K562 (cell line): ENCODE data around the gene ZBTB49. TPM values are rescaled to one million over a fixed set of nuclear protein-coding genes. Genes with fewer than 3 reads are reported as not detected.
A peak's percentile ranks its signal among the peaks of the same experiment; 100 is the strongest.

Experiments
- PCBP2 ChIP-seq: fragments of 200-400 bp; formaldehyde crosslinking; IDR thresholded peaks from 2 replicates; pipeline ENCODE4 v1.6.1; 2018; ENCODE audit warnings: low read length, low read depth, mild to moderate bottlenecking, moderate library complexity; ENCODE audit not compliant: poor library complexity, severe bottlenecking
- SREBF1 ChIP-seq: fragments of 150-350 bp; IDR thresholded peaks from 2 replicates; pipeline ENCODE4 v1.6.1; 2014; ENCODE audit warnings: antibody characterized with exemption, low read depth, low read length, borderline replicate concordance
- polyA plus RNA-seq, 8 experiments: library from polyadenylated mRNA; depleted of rRNA in 4 of 8; stranded (reverse) in 5 of 8; unstranded in 3 of 8; fragments of >200 nt; fragmentation: Nextera tagmentation in 2 of 8; fragmentation: Illumina TruSeq in 1 of 8; extraction: Ambion mirVana in 2 of 8; extraction: Trizol in 1 of 8; gene quantifications; 2 replicates each; pipeline versions ENCODE4 v1.2.1 to v1.2.3, GENCODE V29; 2011 to 2014; ENCODE audit warnings: inconsistent platforms in 1 of 8, missing spikeins in 1 of 8
- total RNA-seq, 7 experiments: library from RNA; depleted of rRNA in 6 of 7; stranded (reverse); fragments of >200 nt in 6 of 7; fragmentation: Illumina TruSeq in 2 of 7; extraction: Trizol in 2 of 7; gene quantifications; 2 replicates each; pipeline versions ENCODE4 v1.2.1 to v1.2.3, GENCODE V29; 2011 to 2021; ENCODE audit warnings: low replicate concordance in 1 of 7
- TF ChIP-seq, protein P1 (sequence below), 2 experiments: fragments of 450-650 bp in 1 of 2; sonication (generic) in 1 of 2; formaldehyde crosslinking in 1 of 2; IDR thresholded peaks; 2 replicates each; pipeline versions ENCODE4 v1.7.1 to v1.9.0; 2016 to 2022; ENCODE audit warnings: inconsistent platforms in 1 of 2, mild to moderate bottlenecking in 1 of 2, missing genetic modification reagents in 1 of 2
- TF ChIP-seq, protein P2 (sequence below): sonication (generic); formaldehyde crosslinking; IDR thresholded peaks from 2 replicates; pipeline ENCODE4 v1.5.0; 2020; ENCODE audit warnings: missing genetic modification reagents

Gene ZBTB49
- total and polyA plus RNA-seq, 9 of the 15 experiments (the other 6 are each of a cell fraction or from before 2014, with no cell fraction given), result 0.49 to 8.0 (median 4.2) TPM

DNA sequence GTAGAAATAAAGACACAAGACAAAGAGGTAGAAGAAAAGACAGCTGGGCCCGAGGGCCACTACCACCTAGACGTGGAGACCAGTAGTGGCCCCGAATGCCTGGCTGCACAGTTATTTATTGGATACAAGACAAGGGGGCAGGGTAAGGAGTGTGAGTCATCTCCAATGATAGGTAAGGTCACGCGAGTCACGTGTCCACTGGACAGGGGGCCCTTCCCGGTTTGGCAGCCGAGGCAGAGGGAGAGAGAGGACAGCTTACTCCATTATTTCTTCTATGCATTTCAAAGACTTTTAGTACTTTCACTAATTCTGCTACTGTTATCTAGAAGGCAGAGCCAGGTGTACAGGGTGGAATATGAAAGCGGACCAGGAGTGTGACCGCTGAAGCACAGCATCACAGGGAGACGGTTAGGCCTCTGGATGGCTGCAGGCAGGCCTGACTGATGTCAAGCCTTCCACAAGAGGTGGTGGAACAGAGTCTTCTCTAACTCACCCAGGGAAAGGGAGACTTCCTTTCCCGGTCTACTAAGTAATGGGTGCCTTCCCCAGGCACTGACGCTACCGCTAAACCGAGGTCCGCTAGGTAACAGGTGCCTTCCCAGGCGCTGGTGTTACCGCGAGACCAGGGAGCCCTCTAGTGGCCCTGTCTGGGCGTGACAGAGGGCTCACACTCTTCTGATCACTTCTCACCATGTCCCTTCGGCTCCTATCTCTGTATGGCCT is 44.9 kb downstream of the ZBTB49 start (continued):
- TF ChIP-seq, protein P1, sequence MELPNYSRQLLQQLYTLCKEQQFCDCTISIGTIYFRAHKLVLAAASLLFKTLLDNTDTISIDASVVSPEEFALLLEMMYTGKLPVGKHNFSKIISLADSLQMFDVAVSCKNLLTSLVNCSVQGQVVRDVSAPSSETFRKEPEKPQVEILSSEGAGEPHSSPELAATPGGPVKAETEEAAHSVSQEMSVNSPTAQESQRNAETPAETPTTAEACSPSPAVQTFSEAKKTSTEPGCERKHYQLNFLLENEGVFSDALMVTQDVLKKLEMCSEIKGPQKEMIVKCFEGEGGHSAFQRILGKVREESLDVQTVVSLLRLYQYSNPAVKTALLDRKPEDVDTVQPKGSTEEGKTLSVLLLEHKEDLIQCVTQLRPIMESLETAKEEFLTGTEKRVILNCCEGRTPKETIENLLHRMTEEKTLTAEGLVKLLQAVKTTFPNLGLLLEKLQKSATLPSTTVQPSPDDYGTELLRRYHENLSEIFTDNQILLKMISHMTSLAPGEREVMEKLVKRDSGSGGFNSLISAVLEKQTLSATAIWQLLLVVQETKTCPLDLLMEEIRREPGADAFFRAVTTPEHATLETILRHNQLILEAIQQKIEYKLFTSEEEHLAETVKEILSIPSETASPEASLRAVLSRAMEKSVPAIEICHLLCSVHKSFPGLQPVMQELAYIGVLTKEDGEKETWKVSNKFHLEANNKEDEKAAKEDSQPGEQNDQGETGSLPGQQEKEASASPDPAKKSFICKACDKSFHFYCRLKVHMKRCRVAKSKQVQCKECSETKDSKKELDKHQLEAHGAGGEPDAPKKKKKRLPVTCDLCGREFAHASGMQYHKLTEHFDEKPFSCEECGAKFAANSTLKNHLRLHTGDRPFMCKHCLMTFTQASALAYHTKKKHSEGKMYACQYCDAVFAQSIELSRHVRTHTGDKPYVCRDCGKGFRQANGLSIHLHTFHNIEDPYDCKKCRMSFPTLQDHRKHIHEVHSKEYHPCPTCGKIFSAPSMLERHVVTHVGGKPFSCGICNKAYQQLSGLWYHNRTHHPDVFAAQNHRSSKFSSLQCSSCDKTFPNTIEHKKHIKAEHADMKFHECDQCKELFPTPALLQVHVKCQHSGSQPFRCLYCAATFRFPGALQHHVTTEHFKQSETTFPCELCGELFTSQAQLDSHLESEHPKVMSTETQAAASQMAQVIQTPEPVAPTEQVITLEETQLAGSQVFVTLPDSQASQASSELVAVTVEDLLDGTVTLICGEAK (IDR thresholded peaks at IDR 0.05), result no peak
- TF ChIP-seq, protein P1 (CRISPR knock-in tag; IDR thresholded peaks at IDR 0.05), result no peak
- TF ChIP-seq SREBF1 (no peak), PCBP2 (no peak)
- TF ChIP-seq, protein P2, sequence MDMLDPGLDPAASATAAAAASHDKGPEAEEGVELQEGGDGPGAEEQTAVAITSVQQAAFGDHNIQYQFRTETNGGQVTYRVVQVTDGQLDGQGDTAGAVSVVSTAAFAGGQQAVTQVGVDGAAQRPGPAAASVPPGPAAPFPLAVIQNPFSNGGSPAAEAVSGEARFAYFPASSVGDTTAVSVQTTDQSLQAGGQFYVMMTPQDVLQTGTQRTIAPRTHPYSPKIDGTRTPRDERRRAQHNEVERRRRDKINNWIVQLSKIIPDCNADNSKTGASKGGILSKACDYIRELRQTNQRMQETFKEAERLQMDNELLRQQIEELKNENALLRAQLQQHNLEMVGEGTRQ (CRISPR knock-in tag), result peak; percentile 60
